Transverse colon (tissue), 4 donors: Measurements from ENCODE around the gene MAFF.

Experiments
- CTCF ChIP-seq, 5 experiments: fragments of 200-600 bp in 3 of 5; fragments of 450-650 bp in 2 of 5; sonication (generic) in 3 of 5; IDR thresholded peaks; 1 replicate in 2 of 5; 2 replicates in 3 of 5; pipeline ENCODE4 v1.5.1; 2016 to 2017; ENCODE audit warnings: antibody characterized with exemption in 5 of 5, inconsistent platforms in 3 of 5, mild to moderate bottlenecking in 2 of 5, moderate library complexity in 1 of 5
- EP300 ChIP-seq: sonication (generic); formaldehyde crosslinking; IDR thresholded peaks from one replicate; pipeline ENCODE4 v1.6.1; 2017; ENCODE audit warnings: antibody characterized with exemption, low read depth
- POLR2A ChIP-seq: fragments of 450-650 bp; IDR thresholded peaks from one replicate; pipeline ENCODE4 v1.6.1; 2016; ENCODE audit warnings: antibody characterized with exemption, mild to moderate bottlenecking, moderate library complexity
- POLR2AphosphoS5 ChIP-seq, 3 donors: sonication (generic); formaldehyde crosslinking; IDR thresholded peaks; one replicate each; pipeline ENCODE4 v1.6.1; 2016; ENCODE audit warnings: antibody characterized with exemption in 3 of 3

DNA sequence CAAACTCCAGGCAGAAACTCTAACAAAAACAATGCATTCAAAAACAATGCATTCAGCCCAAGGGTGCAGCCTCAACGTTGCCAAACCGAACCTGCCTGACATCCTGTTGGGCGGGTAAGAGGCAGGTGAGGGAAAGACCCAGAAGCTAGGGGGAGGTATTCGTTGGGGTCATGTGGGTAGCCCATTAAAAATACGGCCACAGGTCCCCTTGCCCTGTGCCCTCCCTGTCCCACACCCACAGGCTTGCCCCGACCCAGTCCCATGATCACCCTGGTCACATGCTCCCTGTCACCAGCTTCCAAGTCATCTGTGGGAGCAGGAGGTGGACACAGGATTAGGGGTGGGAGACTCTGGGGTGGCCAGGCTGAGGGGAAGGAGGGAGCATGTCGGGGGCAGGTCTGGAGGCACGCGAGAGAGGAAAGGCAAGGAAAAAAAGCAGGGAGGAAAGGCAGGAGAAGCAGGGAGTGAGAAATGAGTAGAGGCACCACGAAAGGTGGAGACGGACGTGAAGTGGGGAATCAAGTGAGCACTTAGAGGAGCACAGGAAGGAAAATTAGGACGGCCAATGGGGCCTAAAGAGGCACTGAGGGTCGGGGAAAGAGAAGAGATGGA lies 20.8 kb upstream of the MAFF start:
- no peak for TF ChIP-seq POLR2A
- no peak for TF ChIP-seq CTCF (IDR thresholded peaks at IDR 0.05)
- TF ChIP-seq EP300 = no peak
- no peak for TF ChIP-seq POLR2AphosphoS5 (IDR thresholded peaks at IDR 0.05)
